RWPE1 (cell line): ENCODE measurements around the gene RFNG.

ENCODE experiments used
- CTCF ChIA-PET: fragments of 350-600 bp; sonication (Branson Sonifier 250); formaldehyde crosslinking; extraction: SDS; loops from one replicate; lab custom pipeline; 2021; lab: Yijun Ruan, JAX
- POLR2A ChIA-PET: fragments of 400-600 bp; formaldehyde crosslinking; extraction: SDS; loops from one replicate; lab custom pipeline; 2020; ENCODE audit warnings: antibody characterized with exemption; ENCODE audit not compliant: low non-redundant PET; lab: Yijun Ruan, JAX
- DNase-seq: peaks from one replicate; pipeline ENCODE4 v3.0.0; 2012; ENCODE audit warnings: low spot score
- H3K27ac ChIP-seq: fragments of 450-650 bp; 2 replicates; pipeline ENCODE4 v1.5.1; 2017
- CTCF ChIP-seq: fragments of 450-650 bp; conservative IDR thresholded peaks from 2 replicates; pipeline ENCODE4 v1.5.1; 2017; ENCODE audit warnings: low read depth, mild to moderate bottlenecking

Gene RFNG

GRCh38 chr17:82025401-82026107 lies 26.1 kb downstream of the RFNG start:
- CTCF ChIA-PET: interaction anchor here (0.6 to 1.3 kb wide), 3 partner anchors 33 to 271 kb away, joined by 3 to 4 read pairs (median 4); no protein-coding TSS in a partner anchor
- H3K27ac ChIP-seq: peak overlapping the region; percentile 70
- TF ChIP-seq CTCF: no peak
- POLR2A ChIA-PET: interaction anchor here (0.5 kb wide), 1 partner anchor 95 kb away, joined by 3 read pairs; no protein-coding TSS in a partner anchor
- no peak for DNase-seq

- peak overlapping the region; percentile 70 for H3K27ac ChIP-seq
- ChIA-PET POLR2A (no interaction called here), CTCF (interaction anchor here (1.3 kb wide), 1 partner anchor 65 kb away, joined by 4 read pairs; no protein-coding TSS in a partner anchor)
- no peak for DNase-seq
- no peak for TF ChIP-seq CTCF
Observed at GRCh38 chr17:82024859-82025258, 26.8 kb downstream of the RFNG start.

GRCh38 chr17:82023447-82024241 lies 28.0 kb downstream of the RFNG start:
- peak overlapping the region; percentile 70 for H3K27ac ChIP-seq
- no peak for TF ChIP-seq CTCF
- CTCF ChIA-PET: interaction anchor here (0.6 to 4.9 kb wide), 4 partner anchors 14 to 89 kb away, joined by 3 to 128 read pairs (median 4); partner anchors contain the start of genes DCXR and NOTUM
- POLR2A ChIA-PET: interaction anchor here (1.0 kb wide), 1 partner anchor 8 kb away, joined by 3 read pairs; the partner anchor contains the start of gene RAC3
- no peak for DNase-seq

GRCh38 chr17:82022981-82023446 lies 28.6 kb downstream of the RFNG start, which contains the start of gene LRRC45:
Gene LRRC45 (plus strand): TSS chr17:82023305. CDS start chr17:82023644, 339 bp downstream.
- CTCF ChIA-PET: interaction anchor here (3.6 to 4.9 kb wide), 2 partner anchors 8 to 63 kb away, joined by 22 to 128 read pairs; partner anchors contain the start of genes NOTUM and RAC3
- POLR2A ChIA-PET: interaction anchor here (0.6 to 1.2 kb wide), 3 partner anchors 8 to 287 kb away, joined by 3 to 4 read pairs (median 3); partner anchors contain the start of genes DCXR and RAC3
- peak within 1 kb of the TSS; percentile 80 for H3K27ac ChIP-seq
- TF ChIP-seq CTCF: no peak
- DNase-seq: peak; percentile 98

- peak within 1 kb of the TSS; percentile 80 for H3K27ac ChIP-seq
- CTCF ChIA-PET: interaction anchor here (0.6 to 4.9 kb wide), 4 partner anchors 8 to 71 kb away, joined by 5 to 128 read pairs (median 24); partner anchors contain the start of genes NOTUM and RAC3
- TF ChIP-seq CTCF: no peak
- POLR2A ChIA-PET: interaction anchor here (0.6 to 1.2 kb wide), 3 partner anchors 9 to 286 kb away, joined by 3 to 4 read pairs (median 3); partner anchors contain the start of genes DCXR and RAC3
- DNase-seq: no peak
Observed at GRCh38 chr17:82022310-82022980, 29.2 kb downstream of the RFNG start, which contains the start of gene CENPX. Gene CENPX (minus strand): TSS chr17:82022878. CDS start chr17:82022861, 17 bp downstream.
